ENCODE data around the gene COMMD1. TPM values are rescaled to one million over a fixed set of nuclear protein-coding genes. Genes with fewer than 3 reads are reported as not detected.

The COMMD1 gene
- total and polyA plus RNA-seq, 2 experiments from 2014 or later = 54.9 to 83.7 TPM

DNA sequence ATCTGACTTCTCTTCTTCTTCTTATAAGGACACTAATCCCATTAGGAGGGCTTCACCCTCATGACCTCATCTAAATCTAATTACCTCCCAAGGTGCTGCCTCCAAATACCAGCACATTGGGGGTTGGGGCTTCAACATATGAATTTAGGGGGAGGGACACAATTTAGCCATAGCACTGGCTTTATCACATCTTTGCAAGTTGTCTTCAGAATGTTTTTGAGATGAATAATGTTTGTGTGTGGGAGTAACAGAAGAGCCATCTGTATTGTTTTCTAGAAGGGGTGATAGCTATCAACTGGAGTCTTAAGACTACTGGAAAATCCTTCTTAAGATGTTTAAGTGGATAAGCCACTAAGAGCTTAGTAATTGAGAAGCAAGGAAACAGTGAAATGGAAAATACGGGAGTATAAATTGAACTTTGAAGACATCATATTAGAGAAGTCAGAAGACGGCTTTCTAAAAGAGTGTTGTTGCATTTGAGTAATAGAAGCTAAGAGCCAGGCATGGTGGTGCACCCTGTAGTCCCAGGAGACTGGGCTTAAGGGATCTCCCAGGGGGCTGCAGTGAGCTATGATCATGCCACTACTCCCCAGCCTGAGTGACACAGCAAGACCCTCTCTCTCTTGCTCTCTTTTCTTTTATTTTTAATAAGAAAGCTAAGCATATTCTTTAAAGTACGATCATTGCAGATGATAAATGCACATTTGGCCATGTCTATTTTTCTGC is 257.8 kb downstream of the COMMD1 start (continued):
- TF ChIP-seq, protein P1, sequence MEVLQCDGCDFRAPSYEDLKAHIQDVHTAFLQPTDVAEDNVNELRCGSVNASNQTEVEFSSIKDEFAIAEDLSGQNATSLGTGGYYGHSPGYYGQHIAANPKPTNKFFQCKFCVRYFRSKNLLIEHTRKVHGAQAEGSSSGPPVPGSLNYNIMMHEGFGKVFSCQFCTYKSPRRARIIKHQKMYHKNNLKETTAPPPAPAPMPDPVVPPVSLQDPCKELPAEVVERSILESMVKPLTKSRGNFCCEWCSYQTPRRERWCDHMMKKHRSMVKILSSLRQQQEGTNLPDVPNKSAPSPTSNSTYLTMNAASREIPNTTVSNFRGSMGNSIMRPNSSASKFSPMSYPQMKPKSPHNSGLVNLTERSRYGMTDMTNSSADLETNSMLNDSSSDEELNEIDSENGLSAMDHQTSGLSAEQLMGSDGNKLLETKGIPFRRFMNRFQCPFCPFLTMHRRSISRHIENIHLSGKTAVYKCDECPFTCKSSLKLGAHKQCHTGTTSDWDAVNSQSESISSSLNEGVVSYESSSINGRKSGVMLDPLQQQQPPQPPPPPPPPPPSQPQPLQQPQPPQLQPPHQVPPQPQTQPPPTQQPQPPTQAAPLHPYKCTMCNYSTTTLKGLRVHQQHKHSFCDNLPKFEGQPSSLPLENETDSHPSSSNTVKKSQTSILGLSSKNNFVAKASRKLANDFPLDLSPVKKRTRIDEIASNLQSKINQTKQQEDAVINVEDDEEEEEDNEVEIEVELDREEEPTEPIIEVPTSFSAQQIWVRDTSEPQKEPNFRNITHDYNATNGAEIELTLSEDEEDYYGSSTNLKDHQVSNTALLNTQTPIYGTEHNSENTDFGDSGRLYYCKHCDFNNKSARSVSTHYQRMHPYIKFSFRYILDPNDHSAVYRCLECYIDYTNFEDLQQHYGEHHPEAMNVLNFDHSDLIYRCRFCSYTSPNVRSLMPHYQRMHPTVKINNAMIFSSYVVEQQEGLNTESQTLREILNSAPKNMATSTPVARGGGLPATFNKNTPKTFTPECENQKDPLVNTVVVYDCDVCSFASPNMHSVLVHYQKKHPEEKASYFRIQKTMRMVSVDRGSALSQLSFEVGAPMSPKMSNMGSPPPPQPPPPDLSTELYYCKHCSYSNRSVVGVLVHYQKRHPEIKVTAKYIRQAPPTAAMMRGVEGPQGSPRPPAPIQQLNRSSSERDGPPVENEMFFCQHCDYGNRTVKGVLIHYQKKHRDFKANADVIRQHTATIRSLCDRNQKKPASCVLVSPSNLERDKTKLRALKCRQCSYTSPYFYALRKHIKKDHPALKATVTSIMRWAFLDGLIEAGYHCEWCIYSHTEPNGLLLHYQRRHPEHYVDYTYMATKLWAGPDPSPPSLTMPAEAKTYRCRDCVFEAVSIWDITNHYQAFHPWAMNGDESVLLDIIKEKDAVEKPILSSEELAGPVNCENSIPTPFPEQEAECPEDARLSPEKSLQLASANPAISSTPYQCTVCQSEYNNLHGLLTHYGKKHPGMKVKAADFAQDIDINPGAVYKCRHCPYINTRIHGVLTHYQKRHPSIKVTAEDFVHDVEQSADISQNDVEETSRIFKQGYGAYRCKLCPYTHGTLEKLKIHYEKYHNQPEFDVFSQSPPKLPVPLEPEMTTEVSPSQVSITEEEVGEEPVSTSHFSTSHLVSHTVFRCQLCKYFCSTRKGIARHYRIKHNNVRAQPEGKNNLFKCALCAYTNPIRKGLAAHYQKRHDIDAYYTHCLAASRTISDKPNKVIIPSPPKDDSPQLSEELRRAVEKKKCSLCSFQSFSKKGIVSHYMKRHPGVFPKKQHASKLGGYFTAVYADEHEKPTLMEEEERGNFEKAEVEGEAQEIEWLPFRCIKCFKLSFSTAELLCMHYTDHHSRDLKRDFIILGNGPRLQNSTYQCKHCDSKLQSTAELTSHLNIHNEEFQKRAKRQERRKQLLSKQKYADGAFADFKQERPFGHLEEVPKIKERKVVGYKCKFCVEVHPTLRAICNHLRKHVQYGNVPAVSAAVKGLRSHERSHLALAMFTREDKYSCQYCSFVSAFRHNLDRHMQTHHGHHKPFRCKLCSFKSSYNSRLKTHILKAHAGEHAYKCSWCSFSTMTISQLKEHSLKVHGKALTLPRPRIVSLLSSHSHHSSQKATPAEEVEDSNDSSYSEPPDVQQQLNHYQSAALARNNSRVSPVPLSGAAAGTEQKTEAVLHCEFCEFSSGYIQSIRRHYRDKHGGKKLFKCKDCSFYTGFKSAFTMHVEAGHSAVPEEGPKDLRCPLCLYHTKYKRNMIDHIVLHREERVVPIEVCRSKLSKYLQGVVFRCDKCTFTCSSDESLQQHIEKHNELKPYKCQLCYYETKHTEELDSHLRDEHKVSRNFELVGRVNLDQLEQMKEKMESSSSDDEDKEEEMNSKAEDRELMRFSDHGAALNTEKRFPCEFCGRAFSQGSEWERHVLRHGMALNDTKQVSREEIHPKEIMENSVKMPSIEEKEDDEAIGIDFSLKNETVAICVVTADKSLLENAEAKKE (CRISPR knock-in tag; IDR thresholded peaks at IDR 0.05) = no peak
- TF ChIP-seq JUNB (IDR thresholded peaks at IDR 0.05; ENCODE audit: unreplicated experiment) (no peak), EZH2phosphoT487 (IDR thresholded peaks at IDR 0.05; ENCODE audit: unreplicated experiment) (no peak), ZNF114 (CRISPR knock-in tag; IDR thresholded peaks at IDR 0.05) (no peak), NANOG (IDR thresholded peaks at IDR 0.05; ENCODE audit: borderline replicate concordance) (no peak)
- TF ChIP-seq, protein P2, sequence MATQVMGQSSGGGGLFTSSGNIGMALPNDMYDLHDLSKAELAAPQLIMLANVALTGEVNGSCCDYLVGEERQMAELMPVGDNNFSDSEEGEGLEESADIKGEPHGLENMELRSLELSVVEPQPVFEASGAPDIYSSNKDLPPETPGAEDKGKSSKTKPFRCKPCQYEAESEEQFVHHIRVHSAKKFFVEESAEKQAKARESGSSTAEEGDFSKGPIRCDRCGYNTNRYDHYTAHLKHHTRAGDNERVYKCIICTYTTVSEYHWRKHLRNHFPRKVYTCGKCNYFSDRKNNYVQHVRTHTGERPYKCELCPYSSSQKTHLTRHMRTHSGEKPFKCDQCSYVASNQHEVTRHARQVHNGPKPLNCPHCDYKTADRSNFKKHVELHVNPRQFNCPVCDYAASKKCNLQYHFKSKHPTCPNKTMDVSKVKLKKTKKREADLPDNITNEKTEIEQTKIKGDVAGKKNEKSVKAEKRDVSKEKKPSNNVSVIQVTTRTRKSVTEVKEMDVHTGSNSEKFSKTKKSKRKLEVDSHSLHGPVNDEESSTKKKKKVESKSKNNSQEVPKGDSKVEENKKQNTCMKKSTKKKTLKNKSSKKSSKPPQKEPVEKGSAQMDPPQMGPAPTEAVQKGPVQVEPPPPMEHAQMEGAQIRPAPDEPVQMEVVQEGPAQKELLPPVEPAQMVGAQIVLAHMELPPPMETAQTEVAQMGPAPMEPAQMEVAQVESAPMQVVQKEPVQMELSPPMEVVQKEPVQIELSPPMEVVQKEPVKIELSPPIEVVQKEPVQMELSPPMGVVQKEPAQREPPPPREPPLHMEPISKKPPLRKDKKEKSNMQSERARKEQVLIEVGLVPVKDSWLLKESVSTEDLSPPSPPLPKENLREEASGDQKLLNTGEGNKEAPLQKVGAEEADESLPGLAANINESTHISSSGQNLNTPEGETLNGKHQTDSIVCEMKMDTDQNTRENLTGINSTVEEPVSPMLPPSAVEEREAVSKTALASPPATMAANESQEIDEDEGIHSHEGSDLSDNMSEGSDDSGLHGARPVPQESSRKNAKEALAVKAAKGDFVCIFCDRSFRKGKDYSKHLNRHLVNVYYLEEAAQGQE (IDR thresholded peaks at IDR 0.05; ENCODE audit: unreplicated experiment) = no peak

Data from GM23338 (cell line).